Tibial artery (tissue), 4 donors: ENCODE data around the gene TM9SF3.

Experiments used
- DNase-seq, 2 donors: peaks; one replicate each; pipeline ENCODE4 v3.0.0-alpha.2; 2019
- H3K27ac ChIP-seq, 2 donors: fragments of 200-600 bp; sonication (generic) in 1 of 2; 1 replicate in 1 of 2; 2 replicates in 1 of 2; pipeline ENCODE4 v1.5.1; 2018 to 2019; ENCODE audit warnings: mild to moderate bottlenecking in 1 of 2
- H3K27me3 ChIP-seq, 2 donors: fragments of 200-600 bp; sonication (generic) in 1 of 2; one replicate each; pipeline versions ENCODE4 v1.5.1 to v1.6.0; 2016 to 2019
- H3K36me3 ChIP-seq, 3 donors: fragments of 200-600 bp; sonication (generic) in 2 of 3; one replicate each; pipeline ENCODE4 v1.5.1; 2016 to 2019; ENCODE audit warnings: mild to moderate bottlenecking in 2 of 3
- H3K4me1 ChIP-seq, 4 donors: fragments of 200-600 bp; sonication (generic) in 2 of 4; 1 replicate in 3 of 4; 2 replicates in 1 of 4; pipeline ENCODE4 v1.5.1; 2016 to 2019
- H3K4me3 ChIP-seq, 2 donors: fragments of 200-600 bp; sonication (generic) in 1 of 2; 1 replicate in 1 of 2; 2 replicates in 1 of 2; pipeline ENCODE4 v1.5.1; 2018 to 2019; ENCODE audit warnings: mild to moderate bottlenecking in 2 of 2
- H3K9me3 ChIP-seq, 3 donors: fragments of 200-600 bp; sonication (generic) in 1 of 3; one replicate each; pipeline ENCODE4 v1.5.1; 2016 to 2019
- CTCF ChIP-seq, 2 experiments: fragments of 200-600 bp in 1 of 2; fragments of 450-650 bp in 1 of 2; IDR thresholded peaks; one replicate each; pipeline ENCODE4 v1.5.1; 2017 to 2019; ENCODE audit warnings: antibody characterized with exemption in 2 of 2, mild to moderate bottlenecking in 1 of 2, moderate library complexity in 1 of 2
- intact Hi-C: fragments of 100-400 bp; cut with DNase I; formaldehyde crosslinking; loops from one replicate; pipeline ENCODE4 v1.15.0; 2023; ENCODE audit warnings: low total_unique reads

TM9SF3 gene

GRCh38 chr10:96586419-96587263, at the start of gene TM9SF3:
Gene TM9SF3, minus strand, starts transcription at chr10:96587012. Its CDS starts 177 bp downstream, at chr10:96586835.
- TF ChIP-seq CTCF (IDR thresholded peaks at IDR 0.05): peak; percentile 5 to 9
- Histone ChIP-seq H3K27ac (peak within 1 kb of the TSS; percentile 96 to 97), H3K4me1 (peaks cover 0 to 53% (median 34%) of the 10 kb centered on the region in 4 donors), H3K4me3 (peak within 1 kb of the TSS; percentile 73 to 84), H3K9me3 (no peaks in the 10 kb centered on the region), H3K36me3 (no peaks in the 10 kb centered on the region), H3K27me3 (no peaks in the 10 kb centered on the region)
- DNase-seq: peak; percentile 94 to 95
- intact Hi-C loops: loop anchor here (5.0 kb wide), 1 partner anchor 246 kb away; the partner anchor contains the start of gene LCOR

- Histone ChIP-seq H3K36me3 (no peaks in the 10 kb centered on the region), H3K27ac (no peak overlapping the region), H3K4me1 (no peaks in the 10 kb centered on the region), H3K27me3 (peaks cover 0 to 25% of the 10 kb centered on the region in 2 donors), H3K4me3 (no peak overlapping the region), H3K9me3 (no peaks in the 10 kb centered on the region)
- intact Hi-C loops: no loop called here
- TF ChIP-seq CTCF (IDR thresholded peaks at IDR 0.05): no peak
- no peak for DNase-seq
These were observed 49.7 kb upstream of the TM9SF3 start for GRCh38 chr10:96636551-96636950.

- H3K36me3 ChIP-seq: no peaks in the 10 kb centered on the region
- no peak overlapping the region for H3K27ac ChIP-seq
- intact Hi-C loops: no loop called here
These were observed 46.3 kb upstream of the TM9SF3 start for GRCh38 chr10:96632974-96633710.

GRCh38 chr10:96627292-96627691, 40.5 kb upstream of the TM9SF3 start:
- no peaks in the 10 kb centered on the region for H3K36me3 ChIP-seq
- no peak for DNase-seq
- intact Hi-C loops: no loop called here
- no peak for TF ChIP-seq CTCF (IDR thresholded peaks at IDR 0.05)
- H3K27me3 ChIP-seq: no peaks in the 10 kb centered on the region
- no peak overlapping the region for H3K27ac ChIP-seq
- no peaks in the 10 kb centered on the region for H3K4me1 ChIP-seq
- H3K9me3 ChIP-seq: no peaks in the 10 kb centered on the region
- H3K4me3 ChIP-seq: no peak overlapping the region

More at GRCh38 chr10:96632974-96633710, 46.3 kb upstream of the TM9SF3 start:
- Histone ChIP-seq H3K27me3 (peaks cover 0 to 11% of the 10 kb centered on the region in 2 donors), H3K4me3 (no peak overlapping the region), H3K4me1 (no peaks in the 10 kb centered on the region), H3K9me3 (no peaks in the 10 kb centered on the region)
- TF ChIP-seq CTCF (IDR thresholded peaks at IDR 0.05): no peak
- no peak for DNase-seq

GRCh38 chr10:96626795-96627194, 40.0 kb upstream of the TM9SF3 start:
- Histone ChIP-seq H3K36me3 (no peaks in the 10 kb centered on the region), H3K27ac (no peak overlapping the region), H3K4me1 (no peaks in the 10 kb centered on the region), H3K4me3 (no peak overlapping the region), H3K9me3 (no peaks in the 10 kb centered on the region), H3K27me3 (no peaks in the 10 kb centered on the region)
- intact Hi-C loops: no loop called here
- no peak for DNase-seq
- no peak for TF ChIP-seq CTCF (IDR thresholded peaks at IDR 0.05)
